A549 treated with Hydrocortisone at 1 μM for 4 hours (cell line): ENCODE results near the gene MTX2. TPM values are rescaled to one million over a fixed set of nuclear protein-coding genes. Genes with fewer than 3 reads are reported as not detected.

ENCODE experiments used
- total RNA-seq: library from RNA; stranded (reverse); fragments of 200-300 nt; extraction: Qiagen RNA extraction; gene quantifications from 5 replicates; pipeline ENCODE4 v1.2.3, GENCODE V29; 2022

MTX2 gene
- 39.4 to 43.7 TPM (median 41.9 TPM) in 5 replicates for total RNA-seq

DNA sequence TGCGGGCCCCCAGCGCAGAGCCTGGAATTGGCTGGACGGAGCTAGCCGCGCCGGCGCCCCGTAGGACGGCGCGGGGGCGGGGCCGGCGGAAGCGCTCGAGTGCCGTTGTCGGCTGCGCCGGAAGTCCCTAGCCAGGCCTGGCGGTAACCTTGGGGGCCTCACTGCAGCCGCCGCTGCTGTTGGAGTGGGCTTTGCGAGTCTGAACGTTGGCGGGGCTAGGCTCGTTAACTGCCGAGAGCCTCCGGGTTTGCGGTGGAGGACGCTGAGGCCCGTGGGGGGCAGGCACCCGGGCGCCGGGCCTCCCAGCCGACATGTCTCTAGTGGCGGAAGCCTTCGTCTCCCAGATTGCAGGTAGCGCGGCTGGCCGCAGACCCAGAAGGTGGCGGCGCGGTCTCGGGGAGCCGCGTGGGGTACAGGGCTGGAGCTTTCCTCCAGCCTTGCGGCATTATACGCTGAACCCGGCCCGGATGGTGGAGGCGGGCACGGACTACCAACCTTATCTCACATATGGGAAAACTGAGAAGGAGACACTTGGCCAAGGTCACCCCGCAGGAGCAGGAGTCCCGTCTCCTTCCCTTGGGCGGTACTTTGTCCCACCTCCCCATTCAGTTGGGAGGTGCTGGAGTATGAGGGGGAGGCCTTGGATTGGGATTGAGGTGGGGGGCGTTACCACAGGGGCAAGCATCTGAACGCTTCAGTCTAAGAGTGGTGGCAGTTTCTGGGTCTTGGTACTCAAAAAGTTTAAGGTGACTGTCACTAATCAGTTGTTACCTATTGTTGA is at the start of gene MTX2:
MTX2 (plus strand) TSS at position 124 of the 781 bp plus-strand sequence; CDS start at position 312, 188 bp downstream.

Other genes with a start within 250 kb of the MTX2 start
- gene EVX2, start 185.5 kb upstream of the MTX2 start, total RNA-seq = not detected in 5 replicates
- gene HOXD13, start 176.7 kb upstream of the MTX2 start, total RNA-seq = 0.13 to 0.26 TPM (median 0.15 TPM) in 5 replicates
- gene HOXD12, start 169.6 kb upstream of the MTX2 start, total RNA-seq = not detected in 5 replicates
- 5.5 to 6.7 TPM (median 6.2 TPM) in 5 replicates for gene HOXD11, start 162.2 kb upstream of the MTX2 start, total RNA-seq
- gene HOXD10, start 152.7 kb upstream of the MTX2 start, total RNA-seq = 4.2 to 5.9 TPM (median 5.8 TPM) in 5 replicates
- gene HOXD9, start 146.7 kb upstream of the MTX2 start, total RNA-seq = 0.58 to 1.7 TPM (median 1.1 TPM) in 5 replicates
- 4.7 to 6.0 TPM (median 5.3 TPM) in 5 replicates for gene HOXD8, start 139.7 kb upstream of the MTX2 start, total RNA-seq
- gene HOXD4, start 117.9 kb upstream of the MTX2 start, total RNA-seq = 0.14 to 0.61 TPM (median 0.39 TPM) in 5 replicates
- gene HOXD3, start 112.1 kb upstream of the MTX2 start, total RNA-seq = 0.08 to 0.18 TPM (median 0.17 TPM) in 4 of 5 replicates, not detected in the other
- 0.15 to 0.27 TPM (median 0.22 TPM) in 5 replicates for gene HOXD1, start 80.8 kb upstream of the MTX2 start, total RNA-seq